DMS53 (cell line): Measurements from ENCODE around the gene RAB14.
A peak's percentile ranks its signal among the peaks of the same experiment; 100 is the strongest.

Experiments
- DNase-seq: peaks from one replicate; lab custom pipeline; 2025; lab: John Stamatoyannopoulos, UW

Gene RAB14

DNA sequence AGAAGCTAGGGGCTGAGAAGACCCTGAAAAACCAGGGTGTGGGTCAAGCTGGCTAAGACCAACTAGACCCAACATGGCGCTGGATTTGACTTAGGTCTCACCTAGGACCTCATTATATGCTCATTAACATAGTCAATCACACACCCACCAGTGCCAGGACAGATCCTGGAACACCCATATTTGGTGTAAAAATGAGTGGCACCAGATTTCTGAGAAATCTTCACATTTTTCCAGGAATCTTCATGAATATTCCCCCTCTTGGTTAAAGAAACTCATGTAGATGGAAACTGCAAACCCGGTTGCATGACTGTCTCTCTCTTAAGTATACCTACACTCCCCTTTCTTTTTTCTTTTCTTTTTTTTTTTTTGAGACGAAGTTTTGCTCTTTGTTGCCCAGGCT lies 17.9 kb upstream of the RAB14 start:
- no peak for DNase-seq

DNA sequence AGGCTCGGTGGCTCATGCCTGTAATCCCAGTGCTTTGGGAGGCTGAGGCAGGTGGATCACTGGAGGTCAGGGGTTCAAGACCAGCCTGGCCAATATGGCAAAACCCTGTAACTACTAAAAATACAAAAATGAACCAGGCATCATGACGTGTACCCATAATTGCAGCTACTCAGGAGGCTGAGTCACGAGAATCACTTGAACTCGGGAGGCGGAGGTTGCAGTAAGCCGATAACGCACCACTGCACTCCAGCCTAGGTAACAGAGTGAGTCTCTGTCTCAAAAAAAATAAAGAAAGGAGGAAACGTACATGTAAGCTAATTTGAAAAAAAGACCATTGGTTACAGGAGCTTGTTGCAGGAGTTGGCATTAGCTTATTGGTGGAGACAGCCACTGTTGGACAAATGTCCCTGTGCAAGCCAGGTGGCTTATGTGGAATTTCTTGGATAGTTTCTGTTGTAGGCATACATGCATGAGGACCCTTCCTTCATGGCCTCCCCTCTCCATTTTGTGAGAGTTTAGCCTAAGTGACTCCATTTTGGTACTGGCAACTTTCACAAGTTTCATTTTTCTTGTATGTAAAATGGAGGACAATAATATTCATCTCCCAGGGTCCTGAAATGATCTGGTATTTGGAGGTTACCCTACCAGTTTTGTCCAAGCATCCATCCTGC lies 16.8 kb upstream of the RAB14 start:
- no peak for DNase-seq

DNA sequence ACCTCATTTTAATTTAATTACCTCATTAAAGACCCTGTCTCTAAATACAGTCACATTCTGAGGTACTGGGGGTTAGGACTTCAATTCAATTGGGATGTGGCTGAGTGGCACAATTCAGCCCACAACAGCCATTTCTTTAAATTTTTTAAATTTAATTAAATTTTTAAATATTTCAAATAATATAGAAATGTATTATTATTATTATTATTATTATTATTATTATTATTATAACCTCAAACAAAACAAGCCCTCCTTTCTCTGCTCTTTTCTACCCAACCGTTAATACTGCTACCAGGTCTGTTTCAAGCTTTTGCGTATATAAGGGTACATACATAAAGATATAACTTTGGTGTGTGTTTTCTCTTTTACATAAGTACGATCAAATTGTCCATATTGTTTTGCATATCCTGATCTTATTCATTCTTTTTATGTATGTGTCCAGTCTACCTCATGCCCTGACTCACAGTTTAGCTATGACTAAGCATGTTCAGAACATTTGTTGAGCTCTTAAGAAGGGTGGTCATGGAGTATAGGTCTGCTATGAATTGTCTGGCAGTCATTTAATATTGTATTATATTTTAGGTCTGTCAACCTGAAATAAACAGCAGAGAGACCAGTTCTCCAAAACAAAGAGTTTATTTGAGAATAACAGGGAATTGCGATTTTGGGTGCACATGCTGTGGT lies 16.1 kb upstream of the RAB14 start:
- DNase-seq: peak; percentile 27

- no peak for DNase-seq
Observed at GRCh38 chr9:121216271-121216805, 14.7 kb upstream of the RAB14 start.

DNA sequence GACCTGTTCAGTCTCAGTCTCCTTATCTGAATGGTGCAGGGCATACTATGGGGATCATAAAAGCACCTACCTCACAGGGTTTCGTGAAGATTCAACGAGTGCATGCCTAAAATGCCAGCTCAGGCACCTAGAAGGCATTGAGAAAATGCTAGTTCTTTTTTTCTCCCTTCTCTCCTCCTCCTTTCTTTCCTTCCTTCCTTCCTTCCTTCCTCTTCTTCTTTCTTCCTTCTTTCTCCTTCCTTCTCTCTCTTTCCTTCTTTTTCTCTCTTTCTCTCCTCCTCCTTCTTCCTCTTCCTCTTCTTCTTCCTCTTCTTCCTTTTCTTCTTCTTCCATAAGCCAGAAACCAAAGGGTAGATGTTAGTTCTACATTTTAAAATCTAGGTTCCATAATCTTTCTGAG lies 12.3 kb upstream of the RAB14 start:
- no peak for DNase-seq

- DNase-seq: peak; percentile 95
Observed at GRCh38 chr9:121213136-121213806, 11.6 kb upstream of the RAB14 start.

DNA sequence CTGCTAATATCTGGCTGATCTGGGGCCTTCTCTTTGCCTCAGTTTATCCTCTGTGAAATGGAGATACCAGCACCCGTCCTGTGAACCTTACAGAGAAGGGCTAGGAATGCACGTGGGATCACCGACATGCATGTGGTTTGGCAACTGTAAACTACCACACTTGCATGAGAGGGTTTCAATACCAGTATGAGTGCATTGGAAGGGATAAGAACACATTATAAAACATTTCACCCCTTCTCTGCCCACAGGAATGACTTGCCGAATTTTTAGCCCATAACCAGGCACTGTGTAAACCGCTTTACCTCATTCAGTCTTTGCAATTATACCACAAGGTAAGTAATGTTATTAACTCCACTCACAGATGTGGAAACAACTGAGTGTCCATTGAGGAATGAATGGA lies 8.9 kb upstream of the RAB14 start:
- no peak for DNase-seq

GRCh38 chr9:121207371-121207940 lies 5.8 kb upstream of the RAB14 start:
- DNase-seq: no peak

GRCh38 chr9:121206516-121207370 lies 5.1 kb upstream of the RAB14 start:
- no peak for DNase-seq

- no peak for DNase-seq
Observed at GRCh38 chr9:121204611-121205010, 2.9 kb upstream of the RAB14 start.

GRCh38 chr9:121204121-121204520 lies 2.5 kb upstream of the RAB14 start:
- DNase-seq: no peak

- DNase-seq: peak; percentile 74
Observed at GRCh38 chr9:121201045-121201737, 478 bp downstream of the RAB14 start.

DNA sequence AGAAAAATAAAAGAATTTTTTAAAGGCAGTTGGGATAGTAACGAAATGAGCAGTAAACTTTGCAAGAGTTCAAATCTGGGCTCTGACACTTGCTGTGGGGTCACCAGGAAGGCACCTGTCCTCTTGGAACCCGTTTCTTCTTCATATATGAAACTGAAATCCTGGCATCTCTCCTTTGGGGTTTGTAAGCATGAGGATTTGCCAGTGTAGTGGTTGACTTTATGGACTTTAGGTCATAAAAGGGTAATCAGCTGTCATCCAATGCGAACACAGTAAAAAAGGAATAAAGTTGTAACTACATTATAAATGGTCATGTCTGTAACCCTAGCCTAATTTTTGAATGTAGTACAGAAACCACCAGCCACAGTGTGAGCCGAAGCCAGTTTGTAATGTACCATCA lies 1.3 kb downstream of the RAB14 start:
- no peak for DNase-seq

GRCh38 chr9:121199921-121200320 lies 1.7 kb downstream of the RAB14 start:
- no peak for DNase-seq

GRCh38 chr9:121198512-121199042 lies 3.1 kb downstream of the RAB14 start:
- no peak for DNase-seq

GRCh38 chr9:121197132-121197531 lies 4.5 kb downstream of the RAB14 start:
- DNase-seq: no peak

DNA sequence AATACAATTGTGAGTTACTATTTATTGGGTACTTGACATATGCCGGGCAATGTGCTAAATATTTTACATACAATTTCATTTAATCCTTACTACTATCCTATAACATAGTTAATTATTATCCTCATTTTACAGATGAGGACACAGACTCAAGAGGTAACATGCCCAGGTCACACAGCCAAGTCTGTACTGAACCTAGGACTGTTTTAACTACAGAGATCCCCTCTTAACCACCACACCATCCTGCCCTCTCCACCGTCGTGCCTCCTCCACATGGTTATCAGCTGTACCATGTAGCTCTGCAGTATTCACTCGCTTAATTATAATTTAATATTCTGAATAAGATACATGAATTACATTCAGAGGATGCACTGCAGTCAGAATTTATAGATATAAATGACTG lies 5.3 kb downstream of the RAB14 start:
- peak; percentile 44 for DNase-seq

DNA sequence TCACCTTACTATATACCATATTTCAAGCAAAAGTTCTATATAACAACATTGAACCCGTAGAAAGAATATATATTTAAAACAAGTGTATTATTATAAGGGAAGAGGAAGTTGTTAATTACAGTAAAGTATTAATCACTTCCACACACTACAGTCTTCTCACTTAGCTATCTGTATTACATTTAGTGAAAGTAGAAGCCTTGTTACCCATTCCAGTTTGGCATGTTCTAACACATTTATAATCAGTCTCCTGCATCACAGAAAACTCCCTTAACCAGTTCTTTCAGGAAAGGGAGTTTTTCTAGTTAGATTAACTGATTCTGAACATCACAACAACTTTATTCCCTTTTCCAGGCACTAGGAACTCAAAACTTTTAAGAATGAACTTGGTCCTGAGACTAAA lies 6.9 kb downstream of the RAB14 start:
- peak; percentile 12 for DNase-seq

GRCh38 chr9:121192959-121193640 lies 8.6 kb downstream of the RAB14 start:
- peak; percentile 24 for DNase-seq

DNA sequence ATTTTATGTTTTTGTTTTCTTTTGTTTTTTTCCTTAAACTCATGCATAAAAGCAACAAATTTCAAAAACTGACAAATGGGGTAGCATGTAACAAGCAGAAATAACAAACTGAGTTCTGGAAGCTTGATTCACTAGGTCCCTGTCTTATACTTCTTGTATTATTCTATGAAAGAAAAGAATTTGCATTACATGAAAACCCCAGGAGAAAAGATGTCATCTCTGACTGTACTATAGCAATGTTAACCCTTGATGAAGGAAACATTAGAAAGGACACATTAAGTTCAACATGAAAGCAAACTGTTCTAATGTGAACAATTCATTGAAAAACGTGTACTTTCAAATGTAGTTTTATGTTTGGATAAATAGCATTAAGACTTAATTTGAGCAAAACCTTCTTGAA lies 9.2 kb downstream of the RAB14 start:
- DNase-seq: no peak
